Adrenal gland (tissue), 12 donors: ENCODE measurements around the gene FHIT. TPM values are rescaled to one million over a fixed set of nuclear protein-coding genes. Genes with fewer than 3 reads are reported as not detected.

Experiments used
- DNase-seq, 7 donors: peaks; one replicate each; pipeline ENCODE4 v3.0.0-alpha.2; 2019 to 2020
- H3K27ac ChIP-seq, 5 donors: fragments of 200-600 bp; sonication (generic) in 4 of 5; 1 replicate in 3 of 5; 2 replicates in 2 of 5; pipeline versions ENCODE4 v1.5.1 to v1.8.0; 2016 to 2020; ENCODE audit warnings: mild to moderate bottlenecking in 1 of 5
- H3K27me3 ChIP-seq: fragments of 200-600 bp; 2 replicates; pipeline ENCODE4 v1.8.0; 2021
- H3K36me3 ChIP-seq, 2 donors: fragments of 200-600 bp; replicated peaks in 1 of 2; 1 replicate in 1 of 2; 2 replicates in 1 of 2; pipeline versions ENCODE4 v1.5.1 to v1.8.0; 2018 to 2022
- H3K4me1 ChIP-seq, 2 donors: fragments of 200-600 bp; replicated peaks in 1 of 2; 1 replicate in 1 of 2; 2 replicates in 1 of 2; pipeline versions ENCODE4 v1.5.1 to v1.8.0; 2018 to 2021
- H3K4me3 ChIP-seq, 4 donors: fragments of 200-600 bp; sonication (generic) in 3 of 4; one replicate each; pipeline ENCODE4 v1.5.1; 2016 to 2018
- H3K9me3 ChIP-seq, 3 donors: fragments of 200-600 bp; sonication (generic) in 1 of 3; replicated peaks in 1 of 3; 1 replicate in 2 of 3; 2 replicates in 1 of 3; pipeline versions ENCODE4 v1.5.1 to v1.8.0; 2016 to 2021
- CTCF ChIP-seq, 6 experiments: fragments of 450-650 bp in 4 of 6; fragments of 200-600 bp in 2 of 6; sonication (generic) in 1 of 6; IDR thresholded peaks; 1 replicate in 5 of 6; 2 replicates in 1 of 6; pipeline versions ENCODE4 v1.5.1 to v1.8.0; 2016 to 2021; ENCODE audit warnings: antibody characterized with exemption in 6 of 6, mild to moderate bottlenecking in 2 of 6, moderate library complexity in 1 of 6
- POLR2A ChIP-seq, 2 donors: fragments of 450-650 bp; IDR thresholded peaks; one replicate each; pipeline ENCODE4 v1.6.1; 2017; ENCODE audit warnings: antibody characterized with exemption in 2 of 2, mild to moderate bottlenecking in 2 of 2, moderate library complexity in 1 of 2
- WGBS, 4 donors: extraction: QIAGEN DNeasy Blood & Tissue Kit in 2 of 4; methylation state at CpG; one replicate each; pipeline versions ENCODE4 v1.1.5 to v1.1.7; 2013 to 2017; 5-methylcytosine and 5-hydroxymethylcytosine counted together
- intact Hi-C, 2 donors: fragments of 100-400 bp; cut with DNase I; formaldehyde crosslinking; loops; one replicate each; pipeline versions ENCODE4 v1.14.1 to v1.15.0; 2022 to 2023
- polyA plus RNA-seq, 3 donors: library from polyadenylated mRNA; stranded (reverse); fragments of 200-250 nt in 2 of 3; fragments of 350-450 nt in 1 of 3; fragmentation: Illumina TruSeq in 1 of 3; extraction: RNeasy Lipid Tissue Mini Kit (QIAGEN cat#74804) in 1 of 3; gene quantifications; one replicate each; pipeline ENCODE4 v1.2.3, GENCODE V29; 2013 to 2014
- total RNA-seq, 9 donors: library from RNA; depleted of rRNA in 4 of 9; stranded (reverse); fragments of >200 nt in 4 of 9; fragments of 120-200 nt in 1 of 9; fragmentation: NEBNext Ultra II Directional in 1 of 9; extraction: Animal tissue kit (Norgen Biotek cat#: 25700) in 1 of 9; gene quantifications; one replicate each; pipeline versions ENCODE4 v1.1.0 to v1.2.4, GENCODE V29; 2013 to 2023
- donor health status: healthy with polysubstance abuse.
- donor health status: Bipolar disorder and iron deficiency.
- donor health status: DM: yes; HTN: yes; CAD: no.
- donor health status: DM: no; HTN: no; CAD: no.
- donor health status: DM: no; HTN: no; CAD: no.
- donor health status: DM: yes; HTN: yes; CAD: no.

Gene FHIT
- total and polyA plus RNA-seq, 12 donors: 14.1 to 43.9 (median 28.8) TPM

GRCh38 chr3:60424942-60425341 is 826.3 kb downstream of the FHIT start:
- Histone ChIP-seq H3K36me3 (no peaks in the 10 kb centered on the region), H3K27me3 (no peaks in the 10 kb centered on the region), H3K4me3 (no peak overlapping the region), H3K27ac (no peak overlapping the region), H3K9me3 (no peaks in the 10 kb centered on the region), H3K4me1 (peaks cover 0 to 4% of the 10 kb centered on the region in 2 donors)
- intact Hi-C loops: no loop called here
- TF ChIP-seq POLR2A (IDR thresholded peaks at IDR 0.05) (no peak), CTCF (IDR thresholded peaks at IDR 0.05) (no peak)
- 92 to 96% (median 94%) methylated on average over 2 of the region's 2 CpGs for WGBS, 4 donors
- DNase-seq: no peak

GRCh38 chr3:60424034-60424433 is 827.2 kb downstream of the FHIT start:
- no peak for DNase-seq
- intact Hi-C loops: no loop called here
- TF ChIP-seq POLR2A (IDR thresholded peaks at IDR 0.05): no peak
- no peak for TF ChIP-seq CTCF (IDR thresholded peaks at IDR 0.05)
- Histone ChIP-seq H3K4me1 (peaks cover 0 to 4% of the 10 kb centered on the region in 2 donors), H3K9me3 (no peaks in the 10 kb centered on the region), H3K36me3 (no peaks in the 10 kb centered on the region), H3K27ac (no peak overlapping the region), H3K27me3 (no peaks in the 10 kb centered on the region), H3K4me3 (no peak overlapping the region)
- WGBS, 4 donors: 66 to 78% (median 69%) methylated on average over 3 of the region's 3 CpGs

GRCh38 chr3:60423556-60423955 is 827.7 kb downstream of the FHIT start:
- no peaks in the 10 kb centered on the region for H3K36me3 ChIP-seq
- no peak for DNase-seq
- no peaks in the 10 kb centered on the region for H3K9me3 ChIP-seq
- 97 to 100% (median 100%) methylated on average over 1 of the region's 1 CpG for WGBS, 4 donors
- TF ChIP-seq POLR2A (IDR thresholded peaks at IDR 0.05) (no peak), CTCF (IDR thresholded peaks at IDR 0.05) (no peak)
- H3K4me1 ChIP-seq: peaks cover 0 to 4% of the 10 kb centered on the region in 2 donors
- H3K4me3 ChIP-seq: no peak overlapping the region
- intact Hi-C loops: no loop called here
- no peaks in the 10 kb centered on the region for H3K27me3 ChIP-seq
- no peak overlapping the region for H3K27ac ChIP-seq

GRCh38 chr3:60421749-60422446 is 829.4 kb downstream of the FHIT start:
- Histone ChIP-seq H3K4me3 (no peak overlapping the region), H3K4me1 (peaks cover 0 to 4% of the 10 kb centered on the region in 2 donors), H3K36me3 (no peaks in the 10 kb centered on the region), H3K9me3 (no peaks in the 10 kb centered on the region), H3K27ac (no peak overlapping the region), H3K27me3 (no peaks in the 10 kb centered on the region)
- DNase-seq: no peak
- WGBS, 4 donors: 89 to 95% (median 91%) methylated on average over 3 of the region's 3 CpGs
- intact Hi-C loops: no loop called here
- no peak for TF ChIP-seq CTCF (IDR thresholded peaks at IDR 0.05)
- no peak for TF ChIP-seq POLR2A (IDR thresholded peaks at IDR 0.05)
